HG03025 (cell line): ENCODE measurements around the gene TRABD2B.

Experiments
- ATAC-seq: cut with Tn5 transposase; IDR thresholded peaks from one replicate; pipeline ENCODE4 v1.9.1; 2021; ENCODE audit warnings: mild to moderate bottlenecking, moderate library complexity; ENCODE audit not compliant: unreplicated experiment, low FRiP score

Gene TRABD2B

GRCh38 chr1:47914218-47914938 lies 82.8 kb downstream of the TRABD2B start:
- ATAC-seq: no peak

- ATAC-seq: no peak
Observed at GRCh38 chr1:47913225-47913823, 83.9 kb downstream of the TRABD2B start.

GRCh38 chr1:47912756-47913155 lies 84.4 kb downstream of the TRABD2B start:
- no peak for ATAC-seq

- no peak for ATAC-seq
Observed at GRCh38 chr1:47911892-47912291, 85.3 kb downstream of the TRABD2B start.

- ATAC-seq: no peak
Observed at GRCh38 chr1:47911424-47911823, 85.8 kb downstream of the TRABD2B start.

- ATAC-seq: no peak
Observed at GRCh38 chr1:47908258-47908657, 88.9 kb downstream of the TRABD2B start.

GRCh38 chr1:47907177-47907528 lies 90.0 kb downstream of the TRABD2B start:
- no peak for ATAC-seq

- ATAC-seq: no peak
Observed at GRCh38 chr1:47906527-47907176, 90.5 kb downstream of the TRABD2B start.

- no peak for ATAC-seq
Observed at GRCh38 chr1:47906009-47906432, 91.2 kb downstream of the TRABD2B start.

GRCh38 chr1:47903723-47904122 lies 93.5 kb downstream of the TRABD2B start:
- no peak for ATAC-seq

- ATAC-seq: no peak
Observed at GRCh38 chr1:47901001-47901575, 96.1 kb downstream of the TRABD2B start.

GRCh38 chr1:47898133-47898845 lies 98.9 kb downstream of the TRABD2B start:
- ATAC-seq: no peak

GRCh38 chr1:47895279-47896125 lies 101.7 kb downstream of the TRABD2B start:
- ATAC-seq: no peak

GRCh38 chr1:47894410-47895278 lies 102.5 kb downstream of the TRABD2B start:
- no peak for ATAC-seq

GRCh38 chr1:47893412-47893811 lies 103.8 kb downstream of the TRABD2B start:
- no peak for ATAC-seq

GRCh38 chr1:47890779-47891178 lies 106.4 kb downstream of the TRABD2B start:
- ATAC-seq: no peak

GRCh38 chr1:47888294-47888629 lies 108.9 kb downstream of the TRABD2B start:
- no peak for ATAC-seq

GRCh38 chr1:47887475-47888293 lies 109.5 kb downstream of the TRABD2B start:
- no peak for ATAC-seq
